Fibroblast of upper back skin (primary cell): ENCODE results near the gene NAXE.
"Not testable (repeated sequence)": the region's sequence is repeated elsewhere in the genome, so short reads cannot be mapped to it uniquely, and the experiment has no call there.

Experiments used
- DNase-seq: peaks from one replicate; pipeline ENCODE4 v3.0.0-alpha.2; 2013

NAXE gene

GRCh38 chr1:156595016-156595415 lies 3.4 kb downstream of the NAXE start:
- no peak for DNase-seq

DNA sequence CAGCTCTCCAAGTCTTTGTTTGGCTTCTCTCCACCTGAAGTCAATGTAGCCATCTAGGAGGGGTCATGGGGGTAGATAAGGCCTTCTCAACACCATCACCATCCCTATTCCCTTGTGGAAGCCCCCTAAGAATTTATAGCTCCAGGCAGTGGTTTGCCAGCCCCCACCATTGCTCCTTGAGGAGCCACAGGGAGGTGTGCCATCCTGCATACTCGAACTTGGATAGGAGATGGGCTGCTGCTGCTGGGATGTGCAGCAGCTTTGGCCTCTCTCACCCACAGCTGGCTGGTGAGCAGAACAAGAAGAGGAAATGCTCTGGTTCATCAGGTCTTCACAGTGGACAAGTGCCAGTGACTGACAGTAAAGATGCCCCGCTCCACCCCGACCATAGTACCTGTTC lies 4.8 kb downstream of the NAXE start:
- no peak for DNase-seq

DNA sequence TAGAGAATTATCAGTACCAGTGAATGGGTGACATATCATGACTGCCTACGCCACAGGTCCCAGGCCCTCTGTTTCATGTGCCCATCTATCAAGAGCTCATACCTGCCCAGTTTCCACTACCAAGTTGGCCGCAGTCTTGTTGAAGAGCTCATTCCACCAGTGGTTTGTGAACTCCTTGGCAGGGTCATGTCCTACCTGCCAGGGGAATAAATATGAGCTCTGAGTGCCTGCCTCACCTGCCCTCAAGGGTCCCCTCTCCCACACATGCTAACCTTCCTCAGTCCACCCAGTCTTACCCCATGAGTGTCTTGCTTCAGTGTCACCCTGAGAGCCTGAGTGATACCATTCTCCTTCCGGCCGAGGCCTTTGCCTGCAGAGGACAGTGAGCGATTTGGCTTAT lies 6.5 kb downstream of the NAXE start:
- no peak for DNase-seq

DNA sequence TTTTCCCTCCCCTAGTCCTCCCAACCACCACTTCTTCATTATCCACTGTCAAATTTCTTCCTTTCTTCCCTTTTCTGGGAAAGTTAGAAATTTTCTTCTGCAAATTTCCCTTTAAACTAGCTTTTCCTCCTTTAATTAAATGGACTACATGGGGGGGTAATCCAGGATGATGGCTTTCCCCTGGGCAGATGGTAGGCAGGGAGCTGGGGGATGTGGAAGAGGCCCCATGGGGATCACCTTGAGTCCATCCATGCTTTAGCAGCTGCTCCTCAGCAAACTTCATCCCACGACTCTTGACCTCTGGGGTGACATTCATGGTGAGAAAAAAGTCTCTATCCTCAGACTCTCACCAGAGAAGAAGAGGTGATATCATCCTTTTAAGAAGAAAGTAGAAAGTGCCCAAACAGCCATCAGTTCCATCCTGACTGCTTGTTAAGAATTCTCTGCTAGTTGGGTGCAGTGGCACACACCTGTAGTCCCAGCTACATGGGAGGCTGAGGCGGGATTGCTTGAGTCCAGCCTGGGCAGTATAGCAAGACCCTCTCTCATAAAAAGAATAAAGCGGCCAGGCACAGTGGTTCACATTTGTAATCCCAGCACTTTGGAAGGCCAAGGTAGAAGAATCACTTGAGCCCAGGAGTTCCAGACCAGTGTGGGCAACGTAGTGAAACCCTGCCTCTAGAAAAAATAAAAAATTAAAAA lies 7.3 kb downstream of the NAXE start:
- DNase-seq: no peak

DNA sequence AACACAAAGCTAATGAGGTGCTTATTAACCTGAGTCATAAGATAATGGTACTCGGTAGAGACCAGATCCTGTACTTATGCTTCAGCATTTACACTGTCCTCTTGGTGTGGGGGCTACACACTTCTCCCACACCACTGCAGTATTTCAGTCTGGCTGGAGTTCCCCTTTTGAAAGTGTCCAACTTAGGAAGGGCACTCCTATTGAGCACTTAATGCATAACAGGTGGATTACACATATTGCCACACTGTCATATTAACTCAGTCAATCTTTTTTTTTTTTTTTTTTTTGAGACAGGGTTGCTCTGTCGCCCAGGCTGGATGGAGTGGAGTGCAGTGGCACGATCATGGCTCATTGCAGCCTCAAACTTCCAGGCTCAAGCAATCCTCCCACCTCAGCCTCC lies 8.2 kb downstream of the NAXE start:
- DNase-seq: no peak

DNA sequence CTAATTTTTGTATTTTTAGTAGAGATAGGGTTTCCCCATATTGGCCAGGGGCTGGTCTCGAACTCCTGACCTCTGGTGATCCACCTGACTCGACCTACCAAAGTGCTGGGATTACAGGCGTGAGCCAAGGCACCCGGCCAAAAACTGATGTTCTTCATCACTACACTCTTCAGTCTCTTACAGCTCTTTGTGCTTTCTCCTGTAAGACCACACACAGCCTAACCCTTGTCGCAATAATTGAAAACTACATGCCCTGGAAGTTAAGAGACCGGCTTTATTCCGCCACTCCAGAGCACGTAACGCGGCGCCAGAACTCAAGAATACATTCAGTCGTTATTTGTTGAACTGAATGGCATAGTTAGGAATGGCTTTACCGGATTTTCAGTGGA lies 9.2 kb downstream of the NAXE start:
- no peak for DNase-seq

DNA sequence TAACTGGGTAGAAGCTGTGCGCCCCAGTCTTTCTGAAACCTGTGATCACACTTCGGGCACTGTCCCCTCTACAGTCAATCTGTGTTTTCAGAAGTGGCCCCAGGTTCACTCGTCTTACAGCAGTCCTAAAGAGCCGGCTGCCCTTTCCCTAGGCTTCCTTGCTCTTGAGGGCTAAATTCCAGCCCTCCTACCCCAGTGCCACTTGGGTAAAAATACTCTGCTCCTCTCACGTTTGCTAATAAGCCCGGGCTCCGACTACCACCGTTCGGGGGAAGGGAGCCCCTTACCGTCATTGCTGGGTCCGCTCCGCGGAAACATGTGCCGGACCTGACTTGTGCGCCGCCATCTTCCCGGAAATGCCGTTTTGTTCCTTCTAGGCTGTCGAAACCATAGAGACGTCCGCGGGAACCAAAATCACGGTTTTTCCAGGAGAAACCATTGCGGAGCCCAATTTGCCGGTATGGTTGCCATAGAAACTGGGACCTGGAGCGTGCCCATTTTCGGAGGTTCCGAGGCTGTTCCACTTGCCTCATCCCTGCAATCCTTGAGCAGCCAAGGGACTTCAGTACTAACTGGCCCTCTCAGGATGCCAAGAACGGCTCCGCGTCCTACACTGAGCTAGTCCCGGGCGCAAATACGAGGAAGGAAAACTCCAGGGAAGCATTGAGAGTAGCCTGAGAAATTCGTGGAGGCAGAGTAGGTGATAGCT lies 9.7 kb downstream of the NAXE start, which contains the start of gene GPATCH4:
TSS of gene GPATCH4 (minus strand) at position 358 of the 709 bp plus-strand sequence.
- peak; percentile 92 for DNase-seq

- no peak for DNase-seq
These were observed 10.3 kb downstream of the NAXE start for GRCh38 chr1:156601892-156602291.

DNA sequence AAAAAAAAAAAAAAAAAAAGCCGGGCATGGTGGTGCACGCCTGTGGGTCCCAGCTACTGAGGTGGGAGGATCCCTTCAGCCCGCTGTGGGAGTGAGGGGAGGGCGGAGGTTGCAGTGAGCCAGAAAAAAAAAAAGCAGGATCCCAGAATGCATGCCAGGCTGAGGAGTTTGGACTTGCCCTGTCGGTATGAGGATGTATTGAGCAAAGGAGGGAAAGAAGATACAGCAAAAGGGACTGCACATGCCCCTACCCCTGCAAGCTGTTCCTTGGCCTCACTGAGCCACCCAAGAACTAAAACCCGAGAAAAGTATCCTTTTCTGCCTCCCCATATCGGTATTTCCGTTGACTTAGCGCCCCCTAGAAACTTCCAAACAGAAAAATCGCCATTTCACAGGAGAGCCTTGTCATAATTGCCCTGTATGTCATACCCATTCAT lies 11.0 kb downstream of the NAXE start:
- no peak for DNase-seq

DNA sequence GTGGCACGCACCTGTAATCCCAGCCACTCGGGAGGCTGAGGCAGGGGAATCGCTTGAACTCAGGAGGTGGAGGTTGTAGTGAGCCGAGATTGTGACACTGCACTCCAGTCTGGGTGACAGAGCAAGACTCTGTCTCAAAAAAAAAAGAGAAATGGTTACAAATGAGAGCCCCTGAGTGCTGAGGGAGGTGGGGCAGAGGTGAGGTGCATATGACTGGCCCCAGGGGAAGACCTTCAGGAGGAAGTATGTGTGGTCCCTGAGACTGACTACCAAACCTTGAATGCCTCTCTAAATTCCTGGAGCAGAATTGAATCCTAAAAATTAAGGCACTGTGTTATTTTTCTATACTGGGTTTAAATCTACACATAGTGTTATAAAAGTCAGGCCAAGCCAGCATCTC lies 15.8 kb downstream of the NAXE start:
- not testable (repeated sequence) for DNase-seq

DNA sequence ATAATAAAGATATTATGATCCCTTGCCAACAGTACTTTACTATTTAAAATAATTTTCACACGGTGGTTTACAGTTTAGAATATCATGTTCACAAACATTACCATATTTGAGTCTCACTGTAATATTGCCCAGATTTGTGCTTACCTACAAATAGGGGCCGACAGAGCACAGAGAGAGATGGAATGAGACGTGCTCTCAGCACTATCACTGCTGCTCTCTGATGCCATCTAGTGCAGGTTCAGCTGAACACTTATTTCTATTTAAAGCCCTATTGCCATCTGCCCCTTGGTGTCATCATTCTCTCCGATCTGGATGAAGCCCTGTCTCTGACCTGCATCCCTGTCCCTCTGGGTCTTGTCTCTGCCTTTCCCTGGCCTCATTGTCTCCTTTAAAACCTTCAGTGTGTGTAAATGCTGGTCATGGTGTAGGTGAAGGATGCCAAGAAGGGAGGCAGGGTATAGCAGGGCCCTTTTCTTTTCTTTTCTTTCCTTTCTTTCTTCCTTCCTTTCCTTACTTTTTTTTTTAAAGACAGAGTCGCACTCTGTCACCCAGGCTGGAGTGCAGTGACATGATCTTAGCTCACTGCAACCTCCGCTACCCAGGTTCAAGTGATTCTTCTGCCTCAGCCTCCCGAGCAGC lies 16.6 kb downstream of the NAXE start:
- DNase-seq: peak; percentile 71

DNA sequence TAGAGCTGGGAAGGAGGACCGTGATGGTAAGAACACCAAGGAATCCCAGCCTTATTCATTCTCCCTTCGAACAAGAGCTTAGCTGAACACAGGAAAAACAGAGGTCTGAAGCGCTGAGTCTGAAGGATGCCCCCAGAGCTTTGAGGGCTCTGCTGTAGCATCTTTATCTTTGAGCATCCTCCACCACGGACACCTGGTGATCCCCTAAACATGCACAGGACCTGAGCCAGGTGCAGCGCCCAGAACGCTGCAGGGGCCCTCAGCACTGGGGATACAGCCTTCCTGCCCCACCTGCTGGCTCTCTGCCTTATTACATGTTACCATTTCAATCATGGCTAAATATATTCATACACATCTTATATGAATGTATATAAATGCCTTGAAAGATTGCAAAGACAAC lies 17.4 kb downstream of the NAXE start:
- peak; percentile 30 for DNase-seq

GRCh38 chr1:156610072-156610471 lies 18.5 kb downstream of the NAXE start:
- not testable (repeated sequence) for DNase-seq

GRCh38 chr1:156612666-156613065 lies 21.1 kb downstream of the NAXE start:
- no peak for DNase-seq

DNA sequence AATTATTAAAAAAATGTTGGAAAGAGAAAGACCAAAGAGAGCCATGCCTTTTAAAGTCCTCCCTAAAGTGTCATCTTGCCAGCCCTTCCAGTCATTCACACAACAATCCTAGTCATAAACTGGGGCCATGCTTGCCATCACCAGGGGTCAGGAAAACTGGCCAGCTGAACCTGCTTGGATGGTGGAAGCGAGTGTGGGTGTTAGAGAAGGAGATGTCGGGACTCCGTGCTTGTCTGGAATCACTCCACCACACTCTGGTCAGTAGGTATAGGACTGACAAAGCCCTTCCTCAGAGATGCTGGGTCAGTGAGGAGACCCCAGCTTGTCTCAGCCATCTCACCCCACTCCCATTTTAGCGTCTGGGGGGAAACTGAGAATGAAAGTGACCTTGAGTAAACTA lies 24.4 kb downstream of the NAXE start:
- no peak for DNase-seq

GRCh38 chr1:156616463-156616862 lies 24.9 kb downstream of the NAXE start:
- DNase-seq: peak; percentile 43

GRCh38 chr1:156618853-156619581 lies 27.4 kb downstream of the NAXE start, which contains the start of gene HAPLN2:
Gene HAPLN2 (plus strand): TSS chr1:156619415. CDS start chr1:156623491, 4,076 bp downstream.
- no peak for DNase-seq

DNA sequence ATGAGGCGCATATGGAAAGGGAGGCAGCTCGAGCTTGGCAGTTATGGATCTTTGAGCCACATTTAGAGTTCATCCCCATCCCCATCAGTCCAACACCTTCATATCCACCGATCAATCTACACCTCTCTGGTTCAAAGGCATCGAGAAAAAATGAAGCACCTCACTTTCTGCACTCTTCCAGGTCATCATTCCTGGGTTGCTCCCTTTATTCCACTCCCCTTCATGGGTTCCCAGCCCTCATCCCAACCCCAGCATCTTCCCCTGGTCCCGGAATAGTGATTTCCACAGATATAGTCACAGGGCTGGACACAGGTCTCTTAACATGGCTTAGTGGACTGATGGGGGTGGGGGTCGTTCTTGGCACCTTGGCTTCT lies 28.0 kb downstream of the NAXE start:
- no peak for DNase-seq

GRCh38 chr1:156622581-156623297 lies 31.2 kb downstream of the NAXE start:
- DNase-seq: no peak

DNA sequence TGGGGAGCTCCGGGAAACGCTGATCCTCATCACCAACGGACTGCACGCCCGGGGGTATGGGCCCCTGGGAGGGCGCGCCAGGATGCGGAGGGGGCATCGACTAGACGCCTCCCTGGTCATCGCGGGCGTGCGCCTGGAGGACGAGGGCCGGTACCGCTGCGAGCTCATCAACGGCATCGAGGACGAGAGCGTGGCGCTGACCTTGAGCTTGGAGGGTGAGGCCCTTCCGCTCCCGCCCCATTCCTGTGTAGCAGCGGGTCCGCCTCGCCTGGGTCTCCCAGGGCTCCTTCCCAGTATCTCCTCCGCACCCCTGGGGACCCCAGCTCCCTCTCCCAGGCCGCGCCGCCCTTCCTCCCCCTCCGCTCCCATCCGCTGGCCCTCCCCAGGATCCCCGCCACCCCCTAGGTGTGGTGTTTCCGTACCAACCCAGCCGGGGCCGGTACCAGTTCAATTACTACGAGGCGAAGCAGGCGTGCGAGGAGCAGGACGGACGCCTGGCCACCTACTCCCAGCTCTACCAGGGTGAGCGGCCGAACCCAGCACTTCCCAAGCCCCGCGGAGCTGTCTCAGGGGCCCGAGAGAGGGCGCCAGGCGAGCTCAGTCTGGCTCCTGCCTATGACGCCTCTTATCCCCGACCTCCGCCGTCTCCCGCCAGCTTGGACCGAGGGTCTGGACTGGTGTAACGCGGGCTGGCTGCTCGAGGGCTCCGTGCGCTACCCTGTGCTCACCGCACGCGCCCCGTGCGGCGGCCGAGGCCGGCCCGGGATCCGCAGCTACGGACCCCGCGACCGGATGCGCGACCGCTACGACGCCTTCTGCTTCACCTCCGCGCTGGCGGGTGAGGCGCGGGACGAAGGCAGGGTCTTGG lies 32.6 kb downstream of the NAXE start:
- DNase-seq: peak; percentile 31

DNA sequence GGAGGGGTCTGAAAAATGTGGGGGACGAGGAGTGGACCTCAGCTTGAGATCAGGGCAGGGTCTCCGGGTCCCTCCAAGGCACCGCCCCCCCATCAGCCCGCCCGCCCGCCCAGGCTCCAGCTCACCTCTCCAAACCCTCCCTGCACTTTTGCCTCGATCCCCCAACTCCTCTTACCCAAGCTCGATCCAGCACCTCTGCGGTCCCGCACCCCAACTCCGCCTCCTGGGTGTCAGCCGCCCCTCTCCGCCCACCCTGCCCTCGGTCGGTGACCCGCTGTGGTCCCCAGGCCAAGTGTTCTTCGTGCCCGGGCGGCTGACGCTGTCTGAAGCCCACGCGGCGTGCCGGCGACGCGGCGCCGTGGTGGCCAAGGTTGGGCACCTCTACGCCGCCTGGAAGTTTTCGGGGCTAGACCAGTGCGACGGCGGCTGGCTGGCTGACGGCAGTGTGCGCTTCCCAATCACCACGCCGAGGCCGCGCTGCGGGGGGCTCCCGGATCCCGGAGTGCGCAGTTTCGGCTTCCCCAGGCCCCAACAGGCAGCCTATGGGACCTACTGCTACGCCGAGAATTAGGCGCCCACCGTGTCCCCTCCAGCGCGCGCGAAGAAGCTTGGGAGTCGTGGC lies 33.3 kb downstream of the NAXE start:
- no peak for DNase-seq
